Effector memory CD8-positive, alpha-beta T cell (primary cell): ENCODE results near the gene PDE6G.
A peak's percentile ranks its signal among the peaks of the same experiment; 100 is the strongest.

Source experiments
- ATAC-seq: fragments of 150-1000 bp; cut with Tn5 transposase; replicated peaks from 2 replicates; pipeline ENCODE4 v1.10.0; 2021; ENCODE audit warnings: mild to moderate bottlenecking, moderate library complexity
- DNase-seq, 3 experiments: peaks; one replicate each; pipeline ENCODE4 v3.0.0; 2021
- H3K27ac Mint-ChIP-seq, 2 donors: one replicate each; pipeline ENCODE4 v1.8.0; 2022; ENCODE audit warnings: mild to moderate bottlenecking in 2 of 2, mixed read lengths in 2 of 2, moderate library complexity in 2 of 2
- H3K27me3 Mint-ChIP-seq, 2 donors: one replicate each; pipeline ENCODE4 v1.8.0; 2022; ENCODE audit warnings: mixed read lengths in 2 of 2
- H3K36me3 Mint-ChIP-seq: one replicate; pipeline ENCODE4 v1.8.0; 2022; ENCODE audit warnings: mild to moderate bottlenecking, moderate library complexity, mixed read lengths; ENCODE audit not compliant: insufficient read depth
- H3K4me1 Mint-ChIP-seq, 2 donors: one replicate each; pipeline ENCODE4 v1.8.0; 2022; ENCODE audit warnings: low read depth in 2 of 2, mixed read lengths in 2 of 2
- H3K4me3 Mint-ChIP-seq, 2 donors: one replicate each; pipeline ENCODE4 v1.8.0; 2022; ENCODE audit warnings: mild to moderate bottlenecking in 2 of 2, mixed read lengths in 2 of 2, moderate library complexity in 2 of 2
- H3K9me3 Mint-ChIP-seq, 2 donors: one replicate each; pipeline ENCODE4 v1.8.0; 2022; ENCODE audit warnings: mixed read lengths in 2 of 2
- total RNA-seq, 9 experiments: gene quantifications; one replicate each; lab custom pipeline; 2026; lab: John Stamatoyannopoulos, UW

Gene PDE6G
- total RNA-seq = 0 to 0.85 (median 0.39) reads per million in 9 experiments

- no peak within 1 kb of the TSS for H3K4me3 Mint-ChIP-seq
- ATAC-seq = no peak
- no peaks in the 10 kb centered on the region for H3K9me3 Mint-ChIP-seq
- H3K27ac Mint-ChIP-seq = no peak within 1 kb of the TSS
- no peak for DNase-seq
- peaks cover 18 to 24% of the 10 kb centered on the region in 2 donors for H3K27me3 Mint-ChIP-seq
- peaks cover 4% of the 10 kb centered on the region for H3K36me3 Mint-ChIP-seq
- peaks cover 5 to 7% of the 10 kb centered on the region in 2 donors for H3K4me1 Mint-ChIP-seq
These were observed at the start of gene PDE6G for GRCh38 chr17:81656118-81656743. TSS of gene PDE6G (minus strand) at chr17:81656542. CDS start at chr17:81653305, 3,237 bp downstream.

DNA sequence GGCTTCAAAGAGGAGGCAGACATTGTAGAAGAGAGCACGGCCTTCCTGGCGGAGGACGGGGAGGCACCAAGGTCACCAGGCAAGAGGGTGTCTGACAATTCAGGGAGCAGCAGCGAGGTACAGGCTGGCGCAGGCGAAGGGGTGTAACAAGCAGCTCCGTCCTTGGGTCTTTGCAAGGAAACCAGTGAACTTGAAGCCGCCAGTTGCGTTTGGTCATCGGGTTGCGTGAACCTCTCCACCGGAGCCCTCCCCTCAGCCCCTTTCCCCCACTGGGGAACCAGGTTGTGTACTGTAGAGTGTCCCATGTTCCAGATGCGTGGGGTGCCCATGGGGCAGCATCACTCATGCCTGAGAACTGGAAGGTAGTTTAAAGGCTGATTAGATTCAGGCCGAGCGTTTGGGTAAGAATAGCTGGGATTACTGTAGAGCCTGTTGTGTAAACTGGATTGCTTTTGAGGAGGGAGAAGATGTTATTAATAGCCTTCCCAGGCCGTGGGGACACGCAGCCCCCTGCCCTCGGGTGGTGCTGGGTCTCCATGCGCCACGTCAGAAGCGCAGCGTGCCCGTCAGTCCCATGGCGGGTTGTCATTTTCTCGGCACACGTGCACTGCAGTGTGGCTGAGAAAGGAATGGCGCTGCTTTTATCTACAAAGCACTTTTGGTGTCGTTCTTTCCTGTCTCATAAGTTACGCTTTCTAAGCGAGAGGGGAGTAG, 49.3 kb upstream of the PDE6G start:
- ATAC-seq (no peak), DNase-seq (no peak)
- Mint-ChIP-seq H3K4me3 (no peak overlapping the region), H3K27ac (peak overlapping the region in 1 of 2 donors; percentile 81), H3K27me3 (no peaks in the 10 kb centered on the region), H3K36me3 (peaks cover 40% of the 10 kb centered on the region), H3K4me1 (peaks cover 20 to 23% of the 10 kb centered on the region in 2 donors), H3K9me3 (no peaks in the 10 kb centered on the region)

DNA sequence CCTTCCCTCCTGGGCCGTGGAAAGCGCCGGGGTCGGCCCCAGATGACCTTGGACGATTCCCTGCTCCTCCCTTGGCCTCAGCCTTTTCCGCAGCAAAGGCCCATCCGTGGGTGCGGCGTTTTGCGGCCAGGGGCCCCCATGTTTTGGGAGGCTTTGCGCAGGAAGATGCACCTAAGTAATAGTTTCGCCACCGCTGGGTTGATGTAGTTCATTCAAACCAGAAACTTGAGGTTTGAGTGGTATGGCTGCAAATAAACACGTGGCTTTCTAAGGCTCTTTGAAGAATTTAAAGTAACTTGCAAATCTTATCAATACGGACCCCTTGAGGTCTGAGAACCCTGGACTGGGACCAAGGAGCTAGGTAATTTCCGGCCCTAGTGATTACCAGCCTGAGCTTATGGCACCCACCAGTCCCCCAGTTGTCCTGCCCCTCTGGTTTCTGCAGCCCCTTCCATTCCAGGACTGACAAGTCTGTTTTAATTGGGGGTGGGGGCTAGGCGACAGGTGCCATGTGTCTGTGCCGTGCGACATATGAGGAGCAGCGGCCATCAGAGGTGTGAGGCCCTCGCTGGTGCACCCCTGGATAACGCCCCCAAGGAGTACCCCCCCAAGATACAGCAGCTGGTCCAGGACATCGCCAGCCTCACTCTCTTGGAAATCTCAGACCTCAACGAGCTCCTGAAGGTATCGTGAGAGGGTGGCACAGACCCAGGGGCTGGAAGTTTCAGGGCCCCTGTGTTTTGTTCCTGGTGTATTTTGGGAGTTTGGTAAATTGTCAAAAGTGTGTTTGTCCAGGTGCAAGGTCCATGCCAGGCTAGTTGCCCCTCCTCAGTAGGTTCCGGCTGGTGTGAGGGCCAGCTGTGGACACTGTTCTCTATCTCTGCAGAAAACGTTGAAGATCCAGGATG, 47.7 kb upstream of the PDE6G start:
- ATAC-seq = peak; percentile 20
- Mint-ChIP-seq H3K4me3 (peak overlapping the region; percentile 93 to 94), H3K27me3 (no peaks in the 10 kb centered on the region), H3K27ac (peak overlapping the region; percentile 97 to 98), H3K4me1 (peaks cover 20% of the 10 kb centered on the region in 2 donors), H3K36me3 (peaks cover 44% of the 10 kb centered on the region), H3K9me3 (no peaks in the 10 kb centered on the region)
- no peak for DNase-seq

DNA sequence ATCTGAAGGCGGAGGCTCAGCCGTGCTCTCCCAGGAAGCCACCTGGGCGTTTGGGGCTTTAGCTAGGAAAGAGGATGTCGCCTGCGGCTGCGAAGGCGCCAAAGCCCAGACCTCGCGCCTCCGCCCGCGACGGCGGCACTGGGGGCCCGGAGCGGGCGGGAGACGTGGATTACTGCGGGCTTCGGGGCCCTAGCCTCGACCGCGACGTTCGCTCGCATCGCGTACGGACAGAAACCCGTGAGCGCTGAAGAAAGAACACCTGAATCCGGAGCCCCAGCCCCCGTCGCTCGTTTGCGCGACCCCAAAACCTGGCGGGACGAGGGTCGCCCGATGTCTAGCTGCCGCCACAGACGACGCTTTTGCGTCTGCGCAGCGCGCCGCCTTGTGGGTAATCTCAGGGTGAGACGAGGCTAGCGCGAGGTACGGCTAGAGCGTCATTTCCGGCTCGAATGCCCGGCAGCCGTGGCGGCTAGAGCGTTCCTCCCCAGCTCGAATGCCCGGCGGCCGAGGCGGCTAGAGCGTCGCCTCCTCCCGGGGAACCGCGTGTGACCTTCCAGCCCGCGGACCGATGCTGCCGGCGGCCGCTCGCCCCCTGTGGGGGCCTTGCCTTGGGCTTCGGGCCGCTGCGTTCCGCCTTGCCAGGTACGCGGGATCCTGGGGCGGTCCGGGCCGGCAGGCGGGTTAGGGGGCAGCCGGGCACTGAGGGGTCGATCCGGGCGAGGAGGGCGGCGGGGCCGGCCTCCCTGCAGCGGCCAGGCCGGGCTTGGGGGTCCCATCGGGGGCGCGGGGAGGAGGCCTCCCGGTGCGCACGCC, 46.8 kb upstream of the PDE6G start, which contains the start of gene MRPL12:
MRPL12 (plus strand) TSS at position 434 of the 813 bp plus-strand sequence; CDS start at position 569, 135 bp downstream.
- Mint-ChIP-seq H3K9me3 (no peaks in the 10 kb centered on the region), H3K27ac (peak within 1 kb of the TSS; percentile 97 to 98), H3K27me3 (no peaks in the 10 kb centered on the region), H3K36me3 (peaks cover 45% of the 10 kb centered on the region), H3K4me1 (peaks cover 20% of the 10 kb centered on the region in 2 donors), H3K4me3 (peak within 1 kb of the TSS; percentile 93 to 94)
- peak; percentile 85 for ATAC-seq
- peak; percentile 85 to 87 (median 86) for DNase-seq

DNA sequence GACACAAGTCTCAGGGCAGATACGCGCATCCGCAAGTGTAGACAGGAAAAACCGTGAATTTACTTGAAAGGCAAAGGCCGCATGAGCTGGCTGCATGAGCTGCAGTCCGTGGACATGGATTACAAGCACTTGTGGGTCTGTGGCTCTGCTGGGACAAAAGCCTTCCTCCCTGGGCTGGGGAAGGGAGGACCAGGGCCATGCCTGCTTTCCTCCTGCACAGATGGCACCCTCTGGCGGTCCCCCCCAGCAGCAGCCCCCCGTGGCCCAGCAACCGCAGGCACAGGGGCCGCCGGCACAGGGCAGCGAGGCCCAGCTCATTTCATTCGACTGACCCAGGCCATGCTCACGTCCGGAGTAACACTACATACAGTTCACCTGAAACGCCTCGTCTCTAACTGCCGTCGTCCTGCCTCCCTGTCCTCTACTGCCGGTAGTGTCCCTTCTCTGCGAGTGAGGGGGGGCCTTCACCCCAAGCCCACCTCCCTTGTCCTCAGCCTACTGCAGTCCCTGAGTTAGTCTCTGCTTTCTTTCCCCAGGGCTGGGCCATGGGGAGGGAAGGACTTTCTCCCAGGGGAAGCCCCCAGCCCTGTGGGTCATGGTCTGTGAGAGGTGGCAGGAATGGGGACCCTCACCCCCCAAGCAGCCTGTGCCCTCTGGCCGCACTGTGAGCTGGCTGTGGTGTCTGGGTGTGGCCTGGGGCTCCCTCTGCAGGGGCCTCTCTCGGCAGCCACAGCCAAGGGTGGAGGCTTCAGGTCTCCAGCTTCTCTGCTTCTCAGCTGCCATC, 45.1 kb upstream of the PDE6G start:
- peak overlapping the region; percentile 97 to 98 for H3K27ac Mint-ChIP-seq
- peaks cover 20% of the 10 kb centered on the region in 2 donors for H3K4me1 Mint-ChIP-seq
- no peaks in the 10 kb centered on the region for H3K9me3 Mint-ChIP-seq
- ATAC-seq (no peak), DNase-seq (no peak)
- H3K27me3 Mint-ChIP-seq = no peaks in the 10 kb centered on the region
- peaks cover 52% of the 10 kb centered on the region for H3K36me3 Mint-ChIP-seq
- H3K4me3 Mint-ChIP-seq = peak overlapping the region; percentile 93 to 94

- Mint-ChIP-seq H3K4me3 (peak overlapping the region in 1 of 2 donors; percentile 6), H3K36me3 (peaks cover 52% of the 10 kb centered on the region), H3K9me3 (no peaks in the 10 kb centered on the region), H3K27me3 (no peaks in the 10 kb centered on the region), H3K27ac (peak overlapping the region in 1 of 2 donors; percentile 97), H3K4me1 (peaks cover 19 to 20% of the 10 kb centered on the region in 2 donors)
- DNase-seq (no peak), ATAC-seq (no peak)
These were observed 44.3 kb upstream of the PDE6G start for GRCh38 chr17:81700353-81701287.

GRCh38 chr17:81697261-81698044, 41.1 kb upstream of the PDE6G start:
- no peak overlapping the region for H3K27ac Mint-ChIP-seq
- no peak for DNase-seq
- no peak overlapping the region for H3K4me3 Mint-ChIP-seq
- H3K27me3 Mint-ChIP-seq = no peaks in the 10 kb centered on the region
- H3K4me1 Mint-ChIP-seq = peaks cover 11 to 14% of the 10 kb centered on the region in 2 donors
- no peaks in the 10 kb centered on the region for H3K9me3 Mint-ChIP-seq
- ATAC-seq = no peak
- H3K36me3 Mint-ChIP-seq = peaks cover 43% of the 10 kb centered on the region

- Mint-ChIP-seq H3K27ac (no peak overlapping the region), H3K9me3 (no peaks in the 10 kb centered on the region), H3K4me3 (no peak overlapping the region), H3K36me3 (peaks cover 42% of the 10 kb centered on the region), H3K27me3 (no peaks in the 10 kb centered on the region), H3K4me1 (peaks cover 5% of the 10 kb centered on the region in 2 donors)
- DNase-seq (no peak), ATAC-seq (no peak)
These were observed 40.0 kb upstream of the PDE6G start for GRCh38 chr17:81696218-81696941.

DNA sequence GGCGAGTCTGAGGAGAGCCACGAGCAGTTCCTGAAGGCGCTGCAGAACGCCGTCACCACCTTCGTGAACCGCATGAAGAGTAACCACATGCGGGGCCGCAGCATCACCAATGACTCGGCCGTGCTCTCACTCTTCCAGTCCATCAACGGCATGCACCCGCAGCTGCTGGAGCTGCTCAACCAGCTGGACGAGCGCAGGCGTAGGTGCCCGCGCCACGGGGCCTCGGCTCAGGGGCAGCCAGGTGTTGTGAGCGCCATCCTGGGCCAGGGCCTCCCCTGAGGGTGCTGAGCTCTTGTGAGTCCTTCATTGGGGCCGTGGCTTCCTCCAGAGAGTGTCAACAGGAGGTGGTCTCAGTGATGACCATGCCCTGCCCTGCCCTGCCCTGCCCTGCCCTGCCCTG, 39.5 kb upstream of the PDE6G start:
- Mint-ChIP-seq H3K9me3 (no peaks in the 10 kb centered on the region), H3K4me3 (no peak overlapping the region), H3K4me1 (peaks cover under 1 to 1% of the 10 kb centered on the region in 2 donors), H3K36me3 (peaks cover 44% of the 10 kb centered on the region), H3K27ac (no peak overlapping the region), H3K27me3 (no peaks in the 10 kb centered on the region)
- ATAC-seq (no peak), DNase-seq (no peak)

GRCh38 chr17:81695211-81695610, 38.9 kb upstream of the PDE6G start:
- no peak overlapping the region for H3K27ac Mint-ChIP-seq
- H3K27me3 Mint-ChIP-seq = no peaks in the 10 kb centered on the region
- no peaks in the 10 kb centered on the region for H3K9me3 Mint-ChIP-seq
- no peaks in the 10 kb centered on the region for H3K4me1 Mint-ChIP-seq
- DNase-seq (no peak), ATAC-seq (no peak)
- no peak overlapping the region for H3K4me3 Mint-ChIP-seq
- peaks cover 45% of the 10 kb centered on the region for H3K36me3 Mint-ChIP-seq
